SK-N-SH (cell line): ENCODE measurements around the gene DEFB114.

Experiments
- CHD2 ChIP-seq: fragments of 150-350 bp; IDR thresholded peaks from 2 replicates; pipeline ENCODE4 v1.6.1; 2018; ENCODE audit warnings: low read length; ENCODE audit not compliant: partially characterized antibody
- POLR2AphosphoS5 ChIP-seq: IDR thresholded peaks from 2 replicates; pipeline ENCODE4 v1.6.1; 2012; ENCODE audit warnings: low read depth, low read length
- RAD21 ChIP-seq: IDR thresholded peaks from 2 replicates; pipeline ENCODE4 v1.6.1; 2012; ENCODE audit warnings: mild to moderate bottlenecking, low read length
- RCOR1 ChIP-seq: fragments of 150-350 bp; IDR thresholded peaks from 2 replicates; pipeline ENCODE4 v1.6.1; 2017; ENCODE audit warnings: antibody characterized with exemption, low read length
- SMC3 ChIP-seq: IDR thresholded peaks from 2 replicates; pipeline ENCODE4 v1.6.1; 2012; ENCODE audit warnings: low read depth, low read length, improper control_type of control experiment
- YY1 ChIP-seq: IDR thresholded peaks from 2 replicates; pipeline ENCODE4 v1.4.0; 2012; ENCODE audit warnings: low read depth, mild to moderate bottlenecking
- TF ChIP-seq, protein P1 (sequence below): fragments of 200-600 bp; sonication (generic); IDR thresholded peaks from 2 replicates; pipeline ENCODE4 v1.6.1; 2017; ENCODE audit warnings: antibody characterized with exemption, mild to moderate bottlenecking, moderate library complexity
- TF ChIP-seq, protein P2 (sequence below): fragments of 150-350 bp; IDR thresholded peaks from 2 replicates; pipeline ENCODE4 v1.6.1; 2016; ENCODE audit warnings: mild to moderate bottlenecking, low read depth, low read length

DNA sequence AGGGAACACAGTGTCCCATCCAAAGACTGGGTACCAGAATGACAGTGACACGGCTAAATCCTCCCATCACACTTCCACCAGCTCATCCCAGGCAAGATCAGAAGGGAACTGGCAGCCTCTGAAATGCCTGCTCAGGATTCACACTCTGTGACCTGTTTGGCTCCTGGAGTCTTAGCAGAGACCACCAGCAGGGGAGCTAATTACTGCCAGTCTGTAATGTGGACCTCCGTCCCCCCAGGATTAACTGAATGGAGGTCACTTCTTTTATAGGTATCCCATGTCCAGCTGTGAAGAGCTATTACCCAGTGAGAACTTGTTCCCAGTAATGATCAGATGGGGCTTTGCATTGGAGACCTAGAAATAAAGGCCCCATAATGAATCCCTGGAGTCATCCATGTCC is 45.2 kb downstream of the DEFB114 start:
- TF ChIP-seq SMC3, result no peak
- TF ChIP-seq, protein P1, sequence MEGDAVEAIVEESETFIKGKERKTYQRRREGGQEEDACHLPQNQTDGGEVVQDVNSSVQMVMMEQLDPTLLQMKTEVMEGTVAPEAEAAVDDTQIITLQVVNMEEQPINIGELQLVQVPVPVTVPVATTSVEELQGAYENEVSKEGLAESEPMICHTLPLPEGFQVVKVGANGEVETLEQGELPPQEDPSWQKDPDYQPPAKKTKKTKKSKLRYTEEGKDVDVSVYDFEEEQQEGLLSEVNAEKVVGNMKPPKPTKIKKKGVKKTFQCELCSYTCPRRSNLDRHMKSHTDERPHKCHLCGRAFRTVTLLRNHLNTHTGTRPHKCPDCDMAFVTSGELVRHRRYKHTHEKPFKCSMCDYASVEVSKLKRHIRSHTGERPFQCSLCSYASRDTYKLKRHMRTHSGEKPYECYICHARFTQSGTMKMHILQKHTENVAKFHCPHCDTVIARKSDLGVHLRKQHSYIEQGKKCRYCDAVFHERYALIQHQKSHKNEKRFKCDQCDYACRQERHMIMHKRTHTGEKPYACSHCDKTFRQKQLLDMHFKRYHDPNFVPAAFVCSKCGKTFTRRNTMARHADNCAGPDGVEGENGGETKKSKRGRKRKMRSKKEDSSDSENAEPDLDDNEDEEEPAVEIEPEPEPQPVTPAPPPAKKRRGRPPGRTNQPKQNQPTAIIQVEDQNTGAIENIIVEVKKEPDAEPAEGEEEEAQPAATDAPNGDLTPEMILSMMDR, result no peak
- TF ChIP-seq POLR2AphosphoS5, result no peak
- no peak for TF ChIP-seq YY1
- TF ChIP-seq, protein P2, sequence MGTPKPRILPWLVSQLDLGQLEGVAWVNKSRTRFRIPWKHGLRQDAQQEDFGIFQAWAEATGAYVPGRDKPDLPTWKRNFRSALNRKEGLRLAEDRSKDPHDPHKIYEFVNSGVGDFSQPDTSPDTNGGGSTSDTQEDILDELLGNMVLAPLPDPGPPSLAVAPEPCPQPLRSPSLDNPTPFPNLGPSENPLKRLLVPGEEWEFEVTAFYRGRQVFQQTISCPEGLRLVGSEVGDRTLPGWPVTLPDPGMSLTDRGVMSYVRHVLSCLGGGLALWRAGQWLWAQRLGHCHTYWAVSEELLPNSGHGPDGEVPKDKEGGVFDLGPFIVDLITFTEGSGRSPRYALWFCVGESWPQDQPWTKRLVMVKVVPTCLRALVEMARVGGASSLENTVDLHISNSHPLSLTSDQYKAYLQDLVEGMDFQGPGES, result no peak
- TF ChIP-seq RAD21, result no peak
- no peak for TF ChIP-seq RCOR1
- no peak for TF ChIP-seq CHD2
